Frontal cortex (tissue), 4 donors: Measurements from ENCODE around the gene LPCAT1. TPM values are rescaled to one million over a fixed set of nuclear protein-coding genes. Genes with fewer than 3 reads are reported as not detected.
"Not testable (repeated sequence)": the region's sequence is repeated elsewhere in the genome, so short reads cannot be mapped to it uniquely, and the experiment has no call there.

Experiments
- DNase-seq, 2 donors: peaks; one replicate each; pipeline ENCODE4 v3.0.0; 2012; ENCODE audit warnings: low spot score in 2 of 2
- FAIRE-seq: peaks from 2 replicates; lab custom pipeline; 2012; peaks lifted over from hg19 to GRCh38; lab: Jason Lieb, UNC
- total RNA-seq: library from RNA; depleted of rRNA; stranded (reverse); fragments of >200 nt; gene quantifications from one replicate; pipeline ENCODE4 v1.2.3, GENCODE V29; 2014
- donor health status: control.
- donor health status: control.
- donor health status: control.

The LPCAT1 gene
- total RNA-seq, 1 donor from 2014 or later = 127 TPM

DNA sequence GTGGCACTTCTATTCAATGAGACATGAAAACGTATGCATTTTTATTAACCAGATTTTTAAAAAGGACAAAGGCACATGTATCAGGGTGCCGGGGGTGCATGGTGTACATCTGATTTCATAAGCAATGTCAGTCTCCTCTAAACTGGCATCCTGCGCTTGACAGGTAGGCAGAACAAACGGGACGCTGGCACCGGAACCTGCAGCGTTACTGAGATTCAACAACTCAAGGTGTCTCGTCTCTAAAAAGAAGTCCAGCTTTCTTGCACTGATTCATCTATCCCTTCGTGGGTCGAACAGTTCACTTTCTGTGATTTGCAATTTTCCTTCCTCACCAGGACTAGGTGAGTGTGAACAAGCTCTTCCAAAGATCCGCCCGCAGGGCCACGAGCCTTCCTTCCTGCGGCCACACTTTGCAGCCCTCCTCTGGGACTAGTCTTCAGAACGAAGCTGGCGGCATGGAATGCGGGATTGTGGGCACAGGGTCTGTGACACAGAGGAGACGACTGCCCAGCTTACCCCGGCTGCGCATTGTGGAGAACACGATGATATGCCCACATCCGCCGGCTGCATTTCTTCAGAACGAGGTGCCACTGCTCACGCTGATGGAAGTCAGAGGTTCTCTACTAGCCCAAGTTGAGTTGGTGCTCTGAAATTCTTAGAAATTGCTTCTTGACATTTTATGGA is 85.7 kb downstream of the LPCAT1 start:
- no peak for DNase-seq
- no peak for FAIRE-seq

DNA sequence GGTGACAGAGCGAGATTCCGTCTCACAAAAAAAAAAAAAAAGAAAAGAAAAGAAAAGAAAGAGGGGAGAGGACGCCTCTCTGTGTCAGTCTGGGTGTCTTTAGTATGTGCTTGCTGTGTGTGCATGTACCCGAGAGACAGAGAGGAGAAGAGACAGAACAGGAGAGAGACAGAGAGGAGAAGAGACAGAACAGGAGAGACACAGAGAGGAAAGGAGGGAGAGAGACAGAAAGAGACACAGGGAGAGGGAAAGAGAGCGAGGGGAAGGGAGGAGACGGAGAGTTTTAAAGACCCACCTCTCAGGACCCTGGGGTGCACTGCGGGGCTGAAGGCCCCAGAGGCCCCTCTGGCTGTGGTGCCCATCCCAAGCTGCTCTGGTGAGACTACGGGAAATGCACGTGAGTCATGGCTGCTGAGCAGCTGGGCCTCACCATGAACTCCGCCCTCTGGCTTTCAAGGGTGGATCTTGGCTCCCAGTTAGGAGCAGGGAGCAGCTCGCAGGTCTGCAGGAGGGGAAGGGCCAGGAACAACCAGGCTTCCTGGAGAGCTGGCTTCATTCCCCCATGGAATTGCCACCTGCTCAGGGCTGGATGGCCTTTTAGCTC is 86.4 kb downstream of the LPCAT1 start:
- FAIRE-seq (no peak), DNase-seq (no peak)

DNA sequence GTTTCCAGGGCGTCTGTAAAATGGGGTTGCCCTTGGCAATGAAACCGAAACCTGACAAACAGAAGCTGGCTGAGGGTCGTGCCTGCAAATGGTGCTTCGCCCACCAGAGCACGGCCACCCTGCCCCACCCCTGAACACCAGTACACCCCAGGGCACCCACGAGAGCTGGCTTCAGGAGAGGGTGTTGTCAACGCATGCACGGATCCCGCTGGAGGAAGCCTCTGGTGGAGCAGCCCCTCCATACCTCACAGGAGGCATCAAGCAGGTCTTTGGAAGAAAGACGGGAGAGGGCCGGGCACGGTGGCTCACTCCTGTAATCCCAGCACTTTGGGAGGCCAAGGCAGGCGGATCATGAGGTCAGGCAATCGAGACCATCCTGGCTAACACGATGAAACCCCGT is 87.1 kb downstream of the LPCAT1 start:
- FAIRE-seq (no peak), DNase-seq (no peak)

DNA sequence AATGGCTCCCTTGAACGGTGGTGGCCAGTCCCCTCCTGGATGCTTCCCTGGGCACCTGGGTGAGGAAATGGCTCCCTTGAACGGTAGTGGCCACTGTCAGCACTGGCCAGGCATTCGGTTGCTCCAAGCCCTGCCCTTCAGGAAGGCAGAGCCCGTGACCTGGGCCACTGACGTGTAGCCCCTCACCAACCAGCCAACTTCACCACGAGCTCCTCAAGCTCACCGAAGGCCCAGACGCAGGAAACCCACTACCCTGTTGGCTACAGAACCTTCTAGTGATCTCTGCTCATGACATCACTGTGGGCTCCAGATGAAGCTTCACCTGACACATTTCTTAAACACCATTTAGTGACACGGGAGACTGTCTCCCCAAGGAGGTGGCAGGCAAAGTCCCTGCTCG is 87.7 kb downstream of the LPCAT1 start:
- FAIRE-seq (no peak), DNase-seq (no peak)

DNA sequence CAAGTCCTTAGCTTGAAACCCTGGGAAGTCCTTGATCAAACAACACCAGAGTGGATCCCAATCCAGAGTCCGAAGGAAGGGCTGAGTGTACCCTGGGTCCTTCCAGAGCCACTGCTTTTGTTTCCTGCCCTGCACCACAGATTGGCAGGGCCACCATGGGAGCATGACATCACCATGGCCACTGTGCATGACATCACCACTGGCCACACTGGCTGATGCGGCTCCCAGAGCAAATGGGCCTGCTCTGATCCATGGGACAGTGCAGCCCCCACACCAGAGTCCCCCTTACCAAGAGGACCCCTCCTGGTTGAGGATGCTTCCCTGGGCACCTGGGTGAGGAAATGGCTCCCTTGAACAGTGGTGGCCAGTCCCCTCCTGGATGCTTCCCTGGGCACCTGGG is 88.4 kb downstream of the LPCAT1 start:
- FAIRE-seq (no peak), DNase-seq (no peak)

DNA sequence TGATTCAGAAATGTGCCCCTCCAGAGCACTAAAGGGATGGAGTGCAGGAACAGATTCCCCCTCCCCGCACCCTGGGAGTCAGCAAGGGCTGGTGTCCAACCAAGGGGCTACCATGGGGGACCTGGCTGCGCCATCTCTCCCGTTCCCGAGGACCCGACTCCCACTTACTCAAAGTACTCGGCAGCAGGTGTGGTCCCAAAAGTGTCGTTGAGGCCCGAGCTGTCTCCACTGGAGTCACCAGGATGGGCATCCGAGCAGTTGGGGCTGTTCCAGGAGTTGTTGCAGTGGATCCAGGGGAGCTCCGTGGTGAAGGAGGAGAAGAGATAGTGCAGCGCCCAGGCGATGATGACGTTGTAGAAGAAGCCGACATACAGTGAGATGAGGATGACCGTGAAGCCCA is 91.5 kb downstream of the LPCAT1 start:
- FAIRE-seq (no peak), DNase-seq (no peak)

DNA sequence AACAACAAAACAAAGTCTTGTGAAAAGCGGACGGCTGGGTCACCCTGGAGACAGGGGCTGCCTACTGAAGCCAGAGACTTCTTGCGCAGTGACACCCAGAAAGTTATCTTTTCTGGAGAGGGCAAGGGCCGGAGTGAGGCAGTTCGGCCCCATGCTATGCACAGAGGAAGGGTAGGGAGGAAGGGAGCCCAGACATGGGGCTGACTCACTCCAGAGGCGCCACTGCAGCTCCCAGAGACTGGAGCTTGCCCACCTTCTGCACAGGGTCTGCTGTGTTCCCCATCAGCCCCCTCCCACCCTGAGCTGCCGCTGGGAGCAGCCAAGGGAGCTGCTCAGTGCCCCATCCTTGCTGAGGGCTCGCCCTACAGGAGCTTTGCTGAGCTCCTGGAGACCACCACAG is 91.9 kb downstream of the LPCAT1 start:
- FAIRE-seq (no peak), DNase-seq (no peak)

DNA sequence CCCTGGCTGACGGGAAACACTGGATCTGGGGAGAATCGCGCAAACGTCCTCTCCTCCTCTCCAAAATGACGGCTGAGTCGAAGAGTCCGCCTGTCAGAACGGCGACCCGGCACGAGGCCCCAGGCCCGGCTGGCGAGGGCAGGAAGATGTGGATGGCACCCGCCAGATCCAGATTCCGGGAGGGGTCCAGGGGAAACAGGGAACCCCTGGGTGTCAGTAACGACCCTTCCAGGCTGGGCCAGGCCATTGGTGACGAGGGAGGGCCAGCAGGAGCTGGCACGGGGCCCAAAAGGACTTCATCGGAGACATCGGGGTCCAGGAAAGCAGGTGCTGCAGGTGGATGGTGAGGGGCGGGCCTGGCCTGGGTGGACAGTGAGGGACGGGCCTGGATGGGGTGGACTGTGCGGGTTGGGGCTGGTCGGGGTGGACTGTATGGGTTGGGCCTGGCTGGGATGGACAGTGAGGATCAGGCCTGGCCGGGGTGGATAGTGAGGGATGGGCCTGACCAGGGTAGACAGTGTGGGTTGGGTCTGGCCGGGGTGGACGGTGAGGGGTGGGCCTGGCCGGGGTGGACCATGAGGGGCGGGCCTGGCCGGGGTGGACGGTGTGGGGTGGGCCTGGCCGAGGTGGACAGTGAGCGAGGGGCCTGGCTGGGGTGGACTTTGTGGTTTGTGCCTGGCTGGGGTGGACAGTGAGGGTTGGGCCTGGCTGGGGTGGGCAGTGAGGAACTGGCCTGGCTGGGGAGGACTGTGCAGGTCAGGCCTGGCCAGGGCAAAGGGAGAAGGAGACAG is 92.5 kb downstream of the LPCAT1 start:
- no peak for DNase-seq
- no peak for FAIRE-seq

DNA sequence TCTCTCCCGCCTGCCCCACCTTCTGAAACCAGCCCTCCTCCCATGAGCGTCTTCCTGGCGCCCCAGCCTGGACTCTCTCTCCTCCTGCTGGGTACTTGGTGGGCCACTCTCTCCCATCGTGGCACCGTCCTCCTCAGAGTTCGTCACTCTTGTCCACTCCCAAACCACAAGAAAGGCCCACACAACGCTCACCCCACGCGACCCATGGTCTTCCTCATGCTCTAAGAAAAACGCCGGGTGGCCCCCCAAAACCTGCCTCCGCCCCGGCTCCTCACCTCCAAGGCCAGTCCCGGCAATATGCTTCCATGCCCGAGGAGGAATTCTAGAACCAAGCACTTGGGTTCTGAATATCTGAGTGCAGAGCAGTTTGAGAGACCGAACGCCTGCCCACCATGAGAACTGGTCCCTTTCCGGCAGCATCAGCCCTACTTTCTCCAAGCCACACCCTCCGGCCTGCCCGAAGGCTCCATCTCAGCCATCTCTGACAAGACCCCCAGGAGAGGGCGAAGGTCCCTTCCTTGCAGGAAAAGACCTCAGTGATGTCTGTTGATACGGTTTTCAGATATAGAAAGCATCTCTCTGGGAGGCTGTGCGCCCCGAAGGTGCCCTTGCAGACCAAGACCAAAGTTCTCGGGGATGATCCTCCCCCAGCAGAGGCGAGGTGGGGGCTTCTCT is 93.5 kb downstream of the LPCAT1 start:
- DNase-seq (no peak), FAIRE-seq (no peak)

DNA sequence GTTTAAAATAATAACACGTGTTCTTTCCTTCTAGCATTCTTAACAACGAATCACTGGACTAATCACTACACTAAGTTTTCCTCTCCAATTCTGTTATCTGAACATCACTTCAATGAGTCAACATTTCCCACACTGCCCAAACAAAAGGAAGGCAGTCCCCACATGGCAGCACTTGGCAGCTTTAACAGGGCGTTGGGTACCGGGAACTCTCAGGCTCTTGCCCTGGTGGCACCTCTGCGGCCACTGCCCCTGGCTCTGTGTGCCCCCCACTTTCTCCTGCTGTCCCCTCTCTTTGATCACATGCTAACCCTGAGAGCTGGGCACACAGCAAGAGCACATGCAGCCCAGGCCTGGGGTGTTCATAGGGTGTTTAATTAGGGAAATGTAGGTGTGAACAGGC is 94.3 kb downstream of the LPCAT1 start:
- DNase-seq (no peak), FAIRE-seq (no peak)

DNA sequence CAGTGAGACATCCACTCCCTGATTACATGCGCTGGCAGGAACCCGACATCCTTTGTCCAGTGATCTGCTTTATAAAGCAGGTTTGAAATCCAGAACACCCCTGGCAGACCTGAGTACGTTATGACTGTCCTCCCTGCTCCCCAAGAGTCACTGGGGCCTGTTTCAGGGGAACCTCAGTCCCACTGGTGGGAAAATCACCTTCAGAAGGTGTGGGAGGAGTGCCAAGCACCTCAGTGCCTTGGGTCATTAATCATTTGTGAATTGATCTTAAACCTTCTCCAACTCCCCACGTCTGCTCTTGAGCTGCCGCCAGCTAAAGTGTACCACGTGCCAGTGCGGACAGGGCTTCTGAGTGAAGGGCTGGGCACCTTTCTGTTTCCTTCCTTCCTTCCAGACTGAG is 94.7 kb downstream of the LPCAT1 start:
- DNase-seq = no peak
- no peak for FAIRE-seq

DNA sequence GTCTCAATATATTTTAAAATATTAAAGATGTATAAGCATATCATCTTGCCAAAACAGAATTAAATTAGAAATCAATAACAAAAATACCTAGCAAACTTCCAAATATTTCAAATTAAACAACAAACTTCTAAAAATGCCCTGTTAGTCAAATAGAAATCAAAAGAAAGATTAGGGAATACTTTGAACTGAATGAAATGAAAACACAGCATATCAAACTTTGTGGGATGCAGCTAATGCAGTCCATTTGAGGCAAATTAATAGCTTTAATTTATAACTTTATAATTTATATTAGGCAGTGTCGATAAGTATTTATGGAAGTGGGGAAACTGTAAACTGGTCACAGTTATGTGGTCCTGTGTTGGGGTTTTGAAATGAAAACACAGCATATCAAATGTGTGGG is 95.7 kb downstream of the LPCAT1 start:
- FAIRE-seq = no peak
- DNase-seq = no peak

DNA sequence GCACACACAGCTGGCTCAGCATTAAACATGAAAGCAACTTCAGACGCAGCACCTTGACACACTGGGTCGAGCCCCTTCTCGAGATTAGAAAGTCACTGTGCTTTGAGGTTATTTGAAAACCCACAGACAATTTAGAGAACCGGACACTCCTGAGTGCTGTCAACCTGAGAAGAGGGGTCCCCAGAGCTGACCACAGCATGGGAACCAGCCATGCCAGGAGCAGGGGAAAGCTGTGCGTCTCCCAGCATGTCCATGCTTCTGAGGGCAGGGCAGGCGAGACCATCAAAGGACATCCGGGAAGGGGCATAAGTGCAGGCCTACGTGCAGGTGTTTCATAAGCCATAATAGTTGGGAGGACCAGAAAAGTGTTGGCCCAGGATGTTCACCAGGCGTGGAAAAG is 99.0 kb downstream of the LPCAT1 start:
- FAIRE-seq (no peak), DNase-seq (no peak)

DNA sequence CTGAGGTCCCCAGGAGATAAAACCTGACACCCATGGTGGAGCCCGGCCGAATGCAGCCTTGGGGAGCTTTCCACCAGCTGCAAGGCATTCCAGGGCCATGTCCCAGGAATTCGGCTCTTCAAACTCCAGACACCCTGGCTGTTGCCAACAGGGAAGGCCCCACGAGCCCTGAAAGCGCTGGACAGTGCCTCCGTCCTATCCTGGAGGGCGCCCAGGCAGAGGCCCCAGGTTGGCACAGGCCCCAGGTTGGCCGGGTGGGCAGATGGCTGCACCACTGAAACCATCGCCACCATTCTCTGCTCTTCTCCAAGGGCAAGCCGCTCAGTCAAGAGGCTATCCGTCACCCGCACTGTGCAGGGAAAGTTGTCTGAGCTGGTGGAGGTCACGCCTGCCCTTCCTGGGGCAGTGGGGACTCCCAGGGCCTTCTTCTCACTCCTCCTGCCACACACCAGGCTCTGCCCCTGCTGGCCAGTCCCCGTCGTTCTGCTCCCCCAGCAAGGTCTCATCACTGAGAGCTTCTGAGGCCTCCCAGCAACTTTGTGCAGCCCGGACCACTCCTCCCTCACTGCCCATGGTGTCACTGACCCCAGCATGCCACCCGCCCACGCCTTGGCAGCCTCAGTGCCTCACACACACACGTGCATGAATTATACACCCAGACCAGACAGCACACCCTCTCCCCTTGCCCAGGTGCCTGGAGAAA is 99.7 kb downstream of the LPCAT1 start:
- DNase-seq (no peak), FAIRE-seq (no peak)

DNA sequence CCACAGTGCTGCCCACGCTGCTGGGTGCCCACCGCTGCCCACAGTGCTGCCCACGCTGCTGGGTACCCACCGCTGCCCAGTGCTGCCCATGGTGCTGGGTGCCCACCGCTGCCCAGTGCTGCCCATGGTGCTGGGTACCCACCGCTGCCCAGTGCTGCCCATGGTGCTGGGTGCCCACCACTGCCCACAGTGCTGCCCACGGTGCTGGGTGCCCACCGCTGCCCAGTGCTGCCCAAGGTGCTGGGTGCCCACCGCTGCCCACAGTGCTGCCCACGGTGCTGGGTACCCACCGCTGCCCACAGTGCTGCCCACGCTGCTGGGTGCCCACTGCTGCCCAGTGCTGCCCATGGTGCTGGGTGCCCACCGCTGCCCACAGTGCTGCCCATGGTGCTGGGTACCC is 101.2 kb downstream of the LPCAT1 start:
- DNase-seq, FAIRE-seq: not testable (repeated sequence)

DNA sequence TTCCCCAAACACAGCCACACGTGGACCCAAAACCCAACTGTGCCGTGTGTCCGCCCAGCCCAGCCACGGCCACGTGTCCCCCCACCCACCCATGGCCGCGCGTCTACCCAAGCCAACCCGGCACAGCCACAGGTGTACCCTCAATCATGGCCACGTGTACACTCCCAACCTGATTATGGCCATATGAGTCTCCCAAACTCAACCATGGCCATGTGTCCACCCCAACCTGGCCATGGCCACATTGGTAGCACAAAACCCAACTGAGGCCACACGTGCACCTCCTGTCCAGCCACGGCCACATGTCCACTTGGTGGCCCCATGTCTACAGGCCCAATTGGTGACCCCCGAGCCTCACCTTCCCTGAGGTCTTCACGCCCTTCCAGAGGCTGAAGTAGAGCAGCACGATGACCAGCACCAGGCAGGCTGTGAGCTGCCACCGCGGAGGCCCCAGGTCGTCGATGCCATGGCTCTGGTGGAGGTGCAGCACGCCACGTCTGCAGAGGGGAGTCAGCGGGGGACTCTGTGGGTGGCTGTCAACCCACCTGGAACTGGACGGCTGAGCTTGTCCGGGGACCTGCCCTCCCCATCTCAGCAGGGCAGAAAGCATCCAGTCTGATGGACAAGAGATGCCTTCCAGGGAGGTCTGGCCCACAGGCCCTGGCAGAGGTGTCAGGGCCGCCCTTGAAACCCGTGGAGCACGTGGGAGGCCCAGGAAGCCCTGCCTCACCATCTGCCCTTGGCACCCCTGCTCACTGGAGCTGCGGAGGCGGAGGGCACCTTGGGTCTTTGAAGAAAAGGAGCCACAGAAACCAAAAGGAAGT is 102.0 kb downstream of the LPCAT1 start:
- no peak for DNase-seq
- FAIRE-seq = no peak

DNA sequence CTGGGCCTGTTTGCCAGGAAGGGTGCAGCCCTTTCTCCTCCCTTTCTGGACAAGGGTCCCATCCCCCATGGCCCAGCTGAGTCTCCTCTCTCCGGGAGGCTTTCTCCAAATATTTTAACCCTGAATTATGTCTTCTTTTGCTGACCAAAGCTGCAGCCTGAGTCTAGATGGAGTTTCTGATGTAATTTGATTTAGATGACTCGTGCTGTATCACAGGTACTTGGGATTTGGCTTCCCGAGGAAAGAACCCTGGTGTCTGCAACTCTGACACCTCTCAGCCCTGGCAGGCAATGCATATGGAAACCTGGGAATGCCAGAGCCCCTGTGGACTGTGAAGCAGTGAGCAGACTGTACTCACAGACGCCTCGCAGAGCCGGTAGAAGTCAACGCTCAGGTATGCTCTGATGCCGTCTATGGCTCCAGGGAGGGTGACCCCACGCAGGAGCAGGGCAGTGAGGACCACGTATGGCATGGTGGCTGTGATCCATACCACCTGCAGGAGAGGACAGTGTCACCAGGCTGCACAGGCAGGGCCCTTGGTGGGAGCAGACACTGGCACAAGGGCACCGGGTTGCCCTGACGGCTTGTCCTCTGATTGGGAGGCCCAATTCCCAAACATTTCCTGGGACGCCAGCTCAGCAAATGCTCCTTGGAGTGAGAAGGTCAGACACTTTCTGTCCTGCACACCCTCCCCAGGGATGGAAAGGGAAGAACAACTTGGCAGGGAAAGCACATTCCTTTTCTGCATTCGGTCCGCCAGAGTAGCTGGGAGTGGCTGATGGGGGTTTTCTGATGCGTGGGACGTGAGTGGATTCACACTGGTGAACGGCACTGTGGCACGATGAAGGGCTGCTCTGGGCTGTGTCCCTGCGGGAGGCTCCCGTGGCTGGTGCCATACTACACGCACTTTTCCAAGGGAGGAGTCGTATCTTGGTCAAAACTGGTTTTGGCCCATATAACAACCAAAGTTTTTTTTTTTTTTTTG is 103.3 kb downstream of the LPCAT1 start:
- FAIRE-seq = no peak
- DNase-seq = no peak
